GM18909 (cell line): ENCODE results near the gene PTPRQ.

ENCODE experiments used
- ATAC-seq: cut with Tn5 transposase; IDR thresholded peaks from one replicate; pipeline ENCODE4 v1.9.1; 2021; ENCODE audit warnings: mild to moderate bottlenecking; ENCODE audit not compliant: unreplicated experiment, poor library complexity

PTPRQ gene

DNA sequence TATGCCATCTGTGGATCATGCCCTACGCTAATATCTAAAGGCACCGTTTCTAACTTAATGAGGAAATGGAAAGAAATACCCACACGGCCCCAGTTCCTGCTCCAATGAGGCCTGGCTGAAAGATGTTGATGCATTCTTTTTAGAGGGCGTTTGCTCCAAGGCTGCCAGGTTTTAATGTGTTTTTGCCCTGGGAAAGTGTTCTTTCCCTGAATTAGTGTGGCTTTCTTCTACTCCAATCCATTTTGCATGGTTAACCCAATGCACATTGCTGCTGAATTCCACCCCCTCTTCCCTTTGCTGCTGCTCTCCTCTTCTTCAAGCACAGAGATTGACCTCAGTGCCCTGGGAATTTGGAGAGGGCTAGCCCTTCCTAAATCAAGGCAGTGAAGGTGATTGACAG is 273.8 kb downstream of the PTPRQ start:
- ATAC-seq = no peak

DNA sequence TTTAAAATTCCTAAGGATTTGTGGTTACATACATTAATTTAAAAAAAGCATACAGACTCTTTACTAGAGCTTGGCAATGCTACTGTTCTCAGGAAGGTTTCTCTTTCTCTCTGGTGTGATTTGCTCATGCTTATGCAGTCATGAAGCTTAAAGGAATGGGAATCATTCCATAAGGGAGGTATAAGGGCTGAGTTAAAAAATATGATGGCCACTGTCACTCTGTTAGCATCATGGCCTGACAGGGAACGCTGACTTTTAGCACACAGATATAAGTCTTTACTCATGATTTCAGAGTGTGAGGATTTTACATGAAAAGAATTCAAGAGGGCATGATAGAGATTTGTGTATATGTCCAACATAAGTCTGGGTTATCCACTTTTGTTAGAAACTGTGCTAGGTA is 276.5 kb downstream of the PTPRQ start:
- no peak for ATAC-seq

DNA sequence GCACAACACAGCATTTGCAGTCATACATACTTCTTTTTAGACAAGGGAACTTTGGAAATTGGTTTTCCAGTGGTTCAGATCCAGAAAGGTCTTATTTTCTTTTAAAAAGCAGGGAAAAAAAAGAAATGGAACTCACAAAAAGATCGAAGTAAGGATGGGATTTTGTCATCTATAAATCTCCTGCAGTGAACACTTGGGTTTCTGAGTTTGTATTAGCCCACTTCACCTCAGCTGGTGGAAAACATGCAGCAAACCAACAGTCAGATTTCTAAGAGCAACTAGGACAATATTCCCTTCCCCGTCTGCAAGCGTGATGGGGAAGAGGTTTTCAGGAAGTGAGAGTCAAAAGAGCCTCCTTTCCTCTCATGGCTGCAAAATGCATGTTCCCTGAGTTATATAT is 277.3 kb downstream of the PTPRQ start:
- ATAC-seq = no peak
